SH-SY5Y (cell line): ENCODE measurements around the gene C1D.

Experiments used
- GATA2 ChIP-seq: IDR thresholded peaks from 2 replicates; pipeline ENCODE4 v1.6.1; 2011; ENCODE audit warnings: mild to moderate bottlenecking, low read depth, low read length
- GATA3 ChIP-seq: IDR thresholded peaks from 2 replicates; pipeline ENCODE4 v1.6.1; 2011; ENCODE audit warnings: low read depth, mild to moderate bottlenecking, low read length, moderate library complexity

GRCh38 chr2:68110102-68110501 lies 47.3 kb upstream of the C1D start:
- TF ChIP-seq GATA3 = no peak
- no peak for TF ChIP-seq GATA2
